Renal cortex interstitium (tissue), 11 donors: Measurements from ENCODE around the gene PTPRE. TPM values are rescaled to one million over a fixed set of nuclear protein-coding genes. Genes with fewer than 3 reads are reported as not detected.

Source experiments
- DNase-seq, 11 donors: peaks; one replicate each; pipeline ENCODE4 v3.0.0-alpha.2; 2013; ENCODE audit warnings: low read depth in 9 of 11, low spot score in 4 of 11; ENCODE audit errors: extremely low read depth in 1 of 11
- polyA plus RNA-seq, 3 donors: library from polyadenylated mRNA; unstranded; fragments of 120-200 nt; gene quantifications; one replicate each; pipeline ENCODE4 v1.2.1, GENCODE V29; 2013; ENCODE audit not compliant: insufficient read length in 3 of 3

The PTPRE gene
- polyA plus RNA-seq, 3 donors = 5.6 to 7.8 (median 5.7) TPM

- DNase-seq = no peak
These were observed 3.1 kb upstream of the PTPRE start for GRCh38 chr10:127903789-127904188.

DNA sequence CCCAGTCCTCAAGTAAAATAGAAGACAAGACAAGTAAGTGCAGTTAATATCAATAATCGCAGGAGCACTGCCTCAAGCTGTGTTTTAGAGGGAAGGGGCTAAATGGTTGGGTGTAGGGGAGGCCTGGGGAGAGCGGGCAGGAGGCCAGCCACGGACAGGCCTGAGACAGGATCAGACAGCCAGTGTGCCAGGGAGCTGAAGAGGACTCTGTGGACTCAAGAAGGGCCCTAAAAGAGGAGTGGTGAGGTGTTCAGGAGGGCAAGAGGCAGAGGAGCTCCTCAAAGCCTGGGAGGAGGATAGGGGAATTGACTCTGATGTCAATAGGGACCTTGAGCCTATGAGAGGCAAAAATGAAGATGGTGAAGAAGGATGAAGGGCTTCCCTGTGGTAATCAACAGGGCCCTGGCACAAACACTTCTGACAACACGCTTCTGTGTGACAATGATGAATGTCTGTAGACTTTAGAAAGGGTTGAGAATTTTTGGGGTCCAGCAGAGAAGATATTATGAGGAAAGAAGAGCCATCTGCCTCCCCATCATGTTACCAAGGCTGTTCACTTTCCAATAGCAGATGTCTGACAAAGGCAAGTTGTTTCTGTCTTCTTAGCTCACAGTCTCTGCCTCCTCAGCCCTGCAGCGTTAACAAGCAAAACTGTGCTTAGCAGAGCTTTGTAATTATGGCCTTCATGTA lies 2.4 kb upstream of the PTPRE start:
- DNase-seq = no peak

- no peak for DNase-seq
These were observed 1.7 kb upstream of the PTPRE start for GRCh38 chr10:127905001-127905847.

DNA sequence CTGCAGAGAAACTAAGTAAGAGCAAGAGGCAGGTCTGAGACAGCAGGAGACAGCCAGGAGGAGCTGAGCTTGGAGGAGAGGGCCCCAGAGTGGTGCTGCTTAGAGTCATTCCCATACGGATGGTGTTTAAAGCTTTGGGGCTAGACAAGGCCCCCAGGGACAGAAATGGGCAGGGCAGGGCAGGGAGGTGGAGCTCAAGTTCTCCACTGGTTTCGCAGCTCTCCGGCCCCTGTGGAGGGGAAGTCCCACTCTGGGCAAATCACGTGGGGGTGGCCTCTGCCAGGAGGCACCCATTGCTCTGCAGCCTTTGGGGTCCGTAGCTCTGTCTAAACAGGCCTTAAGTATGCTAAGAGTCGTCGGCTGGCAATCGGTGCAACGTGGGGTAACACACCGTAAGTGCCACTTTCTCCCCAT lies 1.0 kb upstream of the PTPRE start:
- DNase-seq = no peak

DNA sequence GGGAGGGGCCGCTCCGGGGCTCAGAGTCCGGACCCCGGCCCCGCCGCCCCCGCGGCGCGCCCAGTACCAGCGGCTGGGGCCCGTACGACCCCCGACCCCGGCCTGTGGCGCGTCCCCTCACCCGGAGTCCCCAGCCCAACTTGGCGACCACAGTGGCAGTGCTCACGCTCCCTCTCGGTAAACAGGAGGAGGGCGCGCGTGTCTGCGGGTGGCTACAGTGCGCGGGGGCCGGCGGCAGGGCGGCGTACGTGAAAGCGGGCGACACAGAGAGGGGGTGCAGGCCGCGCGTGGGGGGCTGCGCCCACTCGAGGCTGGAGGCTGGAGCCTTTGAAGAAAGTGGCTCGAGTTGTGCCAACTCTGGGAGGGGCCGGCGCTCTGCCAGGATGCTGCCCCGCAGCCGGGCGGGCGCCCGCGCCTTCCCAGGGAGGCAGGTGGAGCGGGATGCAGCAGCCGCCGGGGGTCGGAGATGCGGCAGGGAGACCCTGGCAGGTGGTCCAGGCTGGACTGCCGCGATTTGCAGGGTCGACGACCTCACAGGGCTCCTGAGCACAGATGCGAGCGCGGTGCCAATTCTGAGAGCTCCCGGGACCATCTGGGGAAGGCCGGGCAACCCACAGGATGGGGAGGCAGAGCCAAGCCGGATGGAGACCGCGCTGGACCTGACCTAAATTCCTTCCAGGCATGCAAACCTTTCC lies 655 bp downstream of the PTPRE start:
- no peak for DNase-seq

GRCh38 chr10:127908106-127908958 lies 1.4 kb downstream of the PTPRE start:
- no peak for DNase-seq

DNA sequence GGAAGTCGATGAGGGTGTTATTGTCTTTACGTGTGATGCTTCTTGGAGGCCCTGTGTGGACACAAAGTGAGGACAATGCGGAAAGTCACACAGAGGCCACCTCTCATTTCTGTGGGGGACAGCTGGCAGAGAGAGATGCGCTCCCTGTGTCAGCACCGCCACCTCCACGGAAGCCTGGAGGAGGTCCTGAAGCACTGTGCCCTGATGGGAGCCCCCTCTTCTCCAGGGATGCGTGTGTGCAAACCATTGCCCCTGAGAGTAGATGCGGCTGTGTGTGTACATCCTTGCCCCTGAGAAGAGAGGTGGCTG lies 2.0 kb downstream of the PTPRE start:
- DNase-seq = no peak

DNA sequence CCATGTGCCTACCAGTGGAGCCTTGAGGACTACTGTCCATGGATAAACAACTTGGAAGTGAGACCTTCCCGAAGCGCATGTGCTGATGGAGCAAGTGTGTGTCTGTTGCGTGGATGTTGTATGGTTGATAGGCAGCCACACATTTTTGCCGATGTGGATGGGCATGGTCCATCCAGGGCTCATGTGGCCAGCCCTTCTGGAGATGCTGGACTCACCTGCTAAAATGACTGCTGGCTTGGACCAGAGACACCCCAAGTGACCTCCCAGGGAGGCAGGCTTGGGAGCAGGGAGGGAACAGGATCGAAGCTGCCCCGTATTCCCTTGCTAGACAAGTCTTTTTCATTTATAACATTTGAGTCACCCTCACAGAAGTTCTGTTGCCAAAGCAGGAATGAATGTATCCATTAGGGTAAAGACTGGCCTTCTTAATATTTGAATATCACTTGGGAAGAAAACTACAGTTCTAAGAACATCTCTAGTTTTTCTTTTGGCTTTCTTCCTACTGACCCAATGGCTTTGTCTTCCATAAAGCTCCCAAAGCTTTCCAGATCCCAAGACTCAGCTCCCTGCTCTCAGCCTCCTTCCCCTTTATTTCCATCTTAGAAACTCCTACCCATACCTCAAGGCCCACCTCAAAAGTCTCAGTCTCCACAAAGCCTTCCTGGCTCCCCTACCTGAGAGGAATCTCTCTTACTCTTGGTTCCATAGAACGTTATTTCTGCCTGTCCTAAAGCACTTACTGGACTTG lies 3.0 kb downstream of the PTPRE start:
- DNase-seq = no peak

- no peak for DNase-seq
These were observed 3.5 kb downstream of the PTPRE start for GRCh38 chr10:127910464-127910770.

DNA sequence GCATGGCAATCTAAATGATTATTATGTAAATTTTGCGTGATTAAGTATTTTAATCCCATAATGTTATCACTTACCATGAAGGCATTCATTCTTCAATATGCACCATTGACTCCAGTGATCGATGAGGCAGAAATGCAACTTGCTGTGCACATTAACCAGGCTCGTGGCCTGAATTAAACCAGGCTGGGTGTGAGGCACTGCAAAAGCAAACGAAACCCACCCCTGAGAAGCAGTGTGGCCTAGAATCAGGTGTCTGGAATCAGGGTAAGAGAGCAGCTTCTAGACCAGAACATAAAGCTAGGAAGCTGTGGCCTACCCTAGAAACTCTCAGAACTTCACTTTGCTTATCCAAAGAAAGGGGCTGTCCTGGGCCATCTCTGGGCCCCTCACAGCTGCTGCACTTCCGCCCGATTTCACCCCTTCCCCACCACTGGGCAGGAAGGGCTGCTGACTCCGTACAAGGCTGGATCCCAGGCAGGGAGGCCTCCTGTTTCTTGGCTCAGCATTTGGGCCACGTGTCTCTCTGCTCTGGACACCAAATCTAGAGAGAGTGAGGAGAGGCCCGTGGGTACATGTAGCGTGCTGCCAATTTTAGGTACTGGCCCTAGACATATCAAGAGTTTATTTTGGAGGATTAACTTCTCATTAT lies 4.4 kb downstream of the PTPRE start:
- no peak for DNase-seq

DNA sequence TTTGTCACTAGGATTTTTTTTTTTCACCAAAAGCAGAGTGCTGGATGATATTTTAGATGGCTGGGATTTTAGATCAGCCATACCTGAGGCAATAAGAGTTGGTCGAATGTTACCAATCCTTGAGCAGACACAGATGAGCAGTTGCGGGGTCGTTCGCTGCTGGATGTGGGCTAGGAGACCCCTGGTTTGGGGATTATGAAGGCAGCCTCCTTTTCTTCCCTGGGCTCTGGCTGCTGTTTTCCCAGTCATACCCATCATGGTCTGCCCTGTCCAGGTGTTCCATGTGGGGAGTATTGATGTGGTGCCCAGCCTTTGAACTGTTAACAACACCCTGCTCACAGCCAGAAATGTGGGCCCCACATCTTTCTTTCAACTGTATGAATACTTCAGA lies 5.0 kb downstream of the PTPRE start:
- no peak for DNase-seq

DNA sequence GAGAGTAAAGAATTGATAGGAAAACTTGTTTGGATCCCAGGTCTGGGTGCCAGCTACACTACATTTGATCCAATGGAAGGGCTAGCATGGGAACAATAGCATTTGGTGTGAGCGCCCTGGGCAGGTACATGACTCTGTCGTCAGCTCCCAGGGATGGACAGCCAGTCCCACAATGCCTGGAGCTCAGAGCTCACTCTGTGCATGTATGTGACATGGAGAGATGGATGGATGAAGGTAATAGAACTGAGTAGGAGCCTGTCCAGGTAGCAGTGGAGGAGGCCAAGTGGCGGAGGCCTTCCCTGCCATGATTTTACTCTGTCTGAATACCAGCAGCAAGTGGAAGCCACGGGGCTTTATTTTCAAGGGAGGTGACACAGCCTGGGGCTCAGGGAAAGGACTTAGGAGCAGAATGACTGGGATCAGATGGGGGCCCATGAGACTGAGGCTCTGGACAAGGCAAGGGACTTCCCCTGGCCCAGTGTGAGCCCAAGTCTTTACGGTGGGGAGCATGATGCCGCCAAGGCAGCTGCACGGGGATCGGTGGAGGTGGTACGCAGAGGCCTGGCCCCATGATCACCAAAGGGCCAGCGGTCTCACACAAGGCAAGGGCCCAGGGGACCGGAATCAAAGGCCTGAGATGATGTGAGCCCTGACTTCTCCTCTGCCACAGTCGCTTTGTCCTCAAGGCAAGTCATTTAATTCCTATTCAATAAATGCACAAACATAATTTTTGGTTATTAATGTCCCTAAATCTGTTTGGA lies 5.9 kb downstream of the PTPRE start:
- no peak for DNase-seq

- no peak for DNase-seq
These were observed 6.5 kb downstream of the PTPRE start for GRCh38 chr10:127913368-127913759.

DNA sequence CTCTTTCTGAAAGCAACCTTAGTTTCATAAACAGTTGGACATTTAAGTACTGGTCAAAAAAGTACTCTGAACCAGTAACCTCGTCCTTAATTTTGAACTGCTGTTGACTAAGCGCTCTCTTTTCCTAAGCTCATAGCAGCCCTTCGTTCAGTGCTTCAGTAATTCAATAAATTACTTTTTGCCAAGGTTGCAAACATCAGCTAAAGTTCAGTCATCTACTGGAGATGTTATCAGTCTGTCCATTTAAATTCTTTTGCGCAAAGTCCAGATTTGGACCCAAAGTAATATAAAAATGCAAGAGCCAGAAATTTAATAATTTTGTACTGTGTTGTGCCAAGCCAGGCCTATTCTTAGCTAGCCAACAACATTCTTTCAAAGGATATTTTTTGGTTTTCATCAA lies 8.4 kb downstream of the PTPRE start:
- no peak for DNase-seq

- DNase-seq = no peak
These were observed 9.9 kb downstream of the PTPRE start for GRCh38 chr10:127916826-127917225.

GRCh38 chr10:127918572-127918971 lies 11.7 kb downstream of the PTPRE start:
- DNase-seq = no peak

GRCh38 chr10:127919418-127920271 lies 12.7 kb downstream of the PTPRE start:
- DNase-seq = no peak
